Mesenchymal stem cell (in vitro differentiated cells and primary cell): ENCODE results near the gene FBRSL1.

ENCODE experiments used
- DNase-seq: peaks from one replicate; pipeline ENCODE4 v3.0.0-alpha.2; 2013
- H2AFZ ChIP-seq: one replicate; pipeline ENCODE4 v1.6.1; 2013; ENCODE audit warnings: low read depth, mild to moderate bottlenecking, control low read depth, inconsistent platforms, low read length, moderate library complexity
- H2AK5ac ChIP-seq: 2 replicates; pipeline ENCODE4 v1.6.1; 2013; ENCODE audit warnings: low read length, moderate library complexity, mild to moderate bottlenecking, inconsistent platforms; ENCODE audit not compliant: severe bottlenecking
- H2BK120ac ChIP-seq: one replicate; pipeline ENCODE4 v1.6.1; 2013; ENCODE audit warnings: low read depth, mild to moderate bottlenecking, inconsistent platforms, low read length, moderate library complexity
- H2BK12ac ChIP-seq, 2 experiments: one replicate each; pipeline ENCODE4 v1.6.1; 2013; ENCODE audit warnings: inconsistent platforms in 2 of 2, low read length in 2 of 2, mild to moderate bottlenecking in 2 of 2, moderate library complexity in 2 of 2, control low read depth in 1 of 2
- H2BK15ac ChIP-seq: one replicate; pipeline ENCODE4 v1.6.1; 2013; ENCODE audit warnings: mild to moderate bottlenecking, low read depth, inconsistent platforms; ENCODE audit not compliant: poor library complexity, severe bottlenecking
- H2BK5ac ChIP-seq: 2 replicates; pipeline ENCODE4 v1.6.1; 2013; ENCODE audit warnings: low read depth, mild to moderate bottlenecking, low read length, control low read depth, inconsistent platforms; ENCODE audit not compliant: poor library complexity, severe bottlenecking
- H3K14ac ChIP-seq, 2 experiments: one replicate each; pipeline ENCODE4 v1.6.1; 2013; ENCODE audit warnings: inconsistent platforms in 2 of 2, low read length in 2 of 2, control low read depth in 1 of 2, mild to moderate bottlenecking in 1 of 2, moderate library complexity in 1 of 2
- H3K18ac ChIP-seq, 2 experiments: one replicate each; pipeline ENCODE4 v1.6.1; 2013; ENCODE audit warnings: inconsistent platforms in 2 of 2, low read length in 2 of 2, control low read depth in 1 of 2, low read depth in 1 of 2, mild to moderate bottlenecking in 1 of 2
- H3K23ac ChIP-seq, 2 experiments: one replicate each; pipeline ENCODE4 v1.6.1; 2013; ENCODE audit warnings: inconsistent platforms in 2 of 2, low read length in 2 of 2, mild to moderate bottlenecking in 2 of 2, moderate library complexity in 2 of 2, control low read depth in 1 of 2
- H3K27ac ChIP-seq: 2 replicates; pipeline ENCODE4 v1.5.1; 2013; ENCODE audit warnings: mild to moderate bottlenecking, moderate library complexity, low read length, control low read depth, inconsistent platforms; ENCODE audit not compliant: poor library complexity, severe bottlenecking
- H3K27me3 ChIP-seq, 2 experiments: 2 replicates each; pipeline versions ENCODE4 v1.6.1 to v1.7.0; 2013; ENCODE audit warnings: low read length in 2 of 2, mild to moderate bottlenecking in 2 of 2, moderate library complexity in 2 of 2, control low read depth in 1 of 2, inconsistent platforms in 1 of 2; ENCODE audit not compliant: control insufficient read depth in 1 of 2, insufficient read depth in 1 of 2
- H3K36me3 ChIP-seq, 2 experiments: 2 replicates each; pipeline versions ENCODE4 v1.6.1 to v1.7.0; 2013; ENCODE audit warnings: low read length in 2 of 2, control low read depth in 1 of 2, inconsistent platforms in 1 of 2, low read depth in 1 of 2, mild to moderate bottlenecking in 1 of 2; ENCODE audit not compliant: insufficient read depth in 2 of 2, control insufficient read depth in 1 of 2
- H3K4ac ChIP-seq, 2 experiments: one replicate each; pipeline ENCODE4 v1.6.1; 2013; ENCODE audit warnings: inconsistent platforms in 2 of 2, low read length in 2 of 2, mild to moderate bottlenecking in 2 of 2, moderate library complexity in 2 of 2, control low read depth in 1 of 2, low read depth in 1 of 2
- H3K4me1 ChIP-seq: 2 replicates; pipeline ENCODE4 v1.6.1; 2013; ENCODE audit warnings: low read depth, low read length, control low read depth; ENCODE audit not compliant: control insufficient read depth, insufficient read depth
- H3K4me2 ChIP-seq: 2 replicates; pipeline ENCODE4 v1.6.1; 2013; ENCODE audit warnings: low read length, mild to moderate bottlenecking, inconsistent platforms; ENCODE audit not compliant: poor library complexity, severe bottlenecking
- H3K4me3 ChIP-seq, 2 experiments: 2 replicates each; pipeline versions ENCODE4 v1.5.1 to v1.7.0; 2013; ENCODE audit warnings: low read length in 2 of 2, mild to moderate bottlenecking in 2 of 2, control low read depth in 1 of 2, low read depth in 1 of 2; ENCODE audit not compliant: insufficient read depth in 1 of 2
- H3K79me1 ChIP-seq: replicated peaks from 2 replicates; pipeline ENCODE4 v1.6.1; 2013; ENCODE audit warnings: mild to moderate bottlenecking, control low read depth, low read length, inconsistent platforms; ENCODE audit not compliant: poor library complexity, severe bottlenecking
- H3K9ac ChIP-seq: 2 replicates; pipeline ENCODE4 v1.7.0; 2013; ENCODE audit warnings: mild to moderate bottlenecking, low read length, moderate library complexity
- H3K9me3 ChIP-seq: 2 replicates; pipeline ENCODE4 v1.7.0; 2013; ENCODE audit warnings: mild to moderate bottlenecking, low read length; ENCODE audit not compliant: control insufficient read depth
- H4K8ac ChIP-seq: one replicate; pipeline ENCODE4 v1.6.1; 2013; ENCODE audit warnings: inconsistent platforms, mild to moderate bottlenecking, low read length, moderate library complexity
- H4K91ac ChIP-seq: one replicate; pipeline ENCODE4 v1.6.1; 2013; ENCODE audit warnings: mild to moderate bottlenecking, low read length, inconsistent platforms
- WGBS: methylation state at CpG from one replicate; pipeline ENCODE4 v1.1.7; 2013; ENCODE audit warnings: mixed read lengths; 5-methylcytosine and 5-hydroxymethylcytosine counted together

FBRSL1 gene

DNA sequence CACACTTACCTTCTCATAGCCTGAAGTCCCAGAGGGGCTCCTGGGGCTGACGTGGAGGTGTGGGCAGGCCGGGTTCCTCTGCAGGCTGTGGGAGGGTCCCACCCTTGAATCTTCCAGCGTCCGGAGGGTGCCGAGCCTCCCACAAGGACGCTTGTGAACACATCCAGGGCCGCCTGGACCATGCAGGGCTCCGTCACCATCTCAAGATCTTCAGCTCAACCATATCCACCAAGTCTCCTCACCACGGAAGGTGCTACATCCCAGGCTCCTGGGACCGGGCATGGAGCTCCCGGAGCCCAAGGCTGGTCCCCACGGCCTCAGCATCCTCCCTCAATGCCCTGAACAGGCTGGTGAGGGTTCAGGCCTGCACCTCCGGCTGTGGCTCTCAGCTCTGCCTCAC lies 10.7 kb upstream of the FBRSL1 start:
- Histone ChIP-seq H3K4me1 (no peaks in the 10 kb centered on the region), H3K9ac (no peak overlapping the region), H3K4me2 (no peak overlapping the region), H3K27me3 (peaks cover 28 to 41% of the 10 kb centered on the region in 2 experiments), H3K23ac (no peak overlapping the region), H3K79me1 (no peaks in the 10 kb centered on the region), H4K8ac (no peak overlapping the region), H3K14ac (no peak overlapping the region), H3K9me3 (no peaks in the 10 kb centered on the region), H2BK120ac (no peak overlapping the region), H3K27ac (no peak overlapping the region), H3K4ac (no peak overlapping the region), H3K18ac (no peak overlapping the region), H2BK15ac (no peak overlapping the region), H3K36me3 (no peaks in the 10 kb centered on the region), H2BK5ac (no peak overlapping the region), H2AK5ac (no peak overlapping the region), H4K91ac (no peak overlapping the region), H2BK12ac (no peak overlapping the region), H3K4me3 (no peak overlapping the region), H2AFZ (no peak overlapping the region)
- 79% methylated on average over 13 of the region's 13 CpGs for WGBS
- DNase-seq, result no peak

DNA sequence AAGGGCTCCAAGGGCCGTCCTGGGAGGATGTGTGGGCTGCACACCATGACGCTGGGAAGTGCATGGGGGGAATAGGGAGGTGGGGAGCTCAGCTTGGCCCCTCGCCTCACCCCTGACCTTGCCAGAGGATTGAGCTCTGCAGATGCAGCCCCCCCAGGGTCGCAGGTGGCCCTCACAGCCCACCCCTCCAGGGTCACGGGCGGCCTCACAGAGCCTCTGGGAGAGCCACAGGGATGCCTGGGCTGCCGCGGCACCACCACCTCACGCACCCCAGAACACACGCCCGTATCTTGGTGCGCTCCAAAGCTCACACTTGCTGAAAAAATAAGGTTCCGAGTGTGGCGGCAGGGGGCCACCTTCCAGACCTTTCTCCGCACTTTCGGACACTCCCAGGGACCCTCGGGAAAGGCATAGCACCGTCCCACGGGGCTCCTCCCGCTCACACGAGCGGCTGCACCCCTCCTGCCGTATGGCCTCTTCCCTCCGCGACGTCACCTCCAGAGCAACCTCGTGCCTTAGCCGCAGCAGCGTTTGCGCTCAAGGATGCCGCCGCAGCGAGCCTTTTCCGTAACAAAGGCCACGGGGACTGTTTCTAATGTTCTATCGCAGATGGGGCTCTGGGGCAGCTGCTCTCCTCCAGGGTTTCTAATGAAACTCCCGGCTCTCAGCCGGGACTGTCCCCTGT lies 9.9 kb upstream of the FBRSL1 start:
- H3K4ac ChIP-seq, result no peak overlapping the region
- 90% methylated on average over 38 of the region's 38 CpGs for WGBS
- H3K9ac ChIP-seq, result no peak overlapping the region

DNA sequence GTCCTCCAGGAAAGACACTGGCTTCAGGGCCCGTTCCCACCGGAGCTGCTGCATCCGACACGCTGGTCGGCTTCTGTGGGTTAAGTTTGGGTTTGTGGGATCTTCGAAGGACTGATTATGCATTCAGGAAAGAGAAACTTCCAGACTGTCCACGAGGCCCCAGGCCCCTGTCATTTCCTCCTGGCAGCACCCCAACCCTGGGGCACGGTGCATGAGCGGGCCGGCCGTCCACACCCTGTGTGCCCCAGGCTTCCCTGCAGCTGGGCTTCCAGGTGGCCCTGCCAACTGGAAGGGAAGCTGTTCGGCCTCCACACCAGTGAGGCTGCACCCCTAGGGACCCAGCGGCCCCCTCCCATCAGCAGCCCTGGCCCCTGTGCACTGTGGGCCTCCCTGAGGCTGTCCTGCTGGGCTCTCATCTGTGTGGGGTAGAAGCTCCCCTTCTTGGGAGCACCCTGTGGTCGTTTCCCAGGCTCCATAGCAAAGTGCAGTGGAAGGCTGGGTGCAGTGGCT lies 9.3 kb upstream of the FBRSL1 start:
- Histone ChIP-seq H3K79me1 (no peaks in the 10 kb centered on the region), H3K36me3 (no peaks in the 10 kb centered on the region), H3K23ac (no peak overlapping the region), H3K14ac (no peak overlapping the region), H3K4me3 (no peak overlapping the region), H2BK5ac (no peak overlapping the region), H3K18ac (no peak overlapping the region), H2AFZ (no peak overlapping the region), H3K4ac (no peak overlapping the region), H4K8ac (no peak overlapping the region), H3K4me1 (peaks cover 5% of the 10 kb centered on the region), H3K9me3 (no peaks in the 10 kb centered on the region), H2BK15ac (no peak overlapping the region), H2BK120ac (no peak overlapping the region), H3K9ac (no peak overlapping the region), H3K4me2 (no peak overlapping the region), H2BK12ac (no peak overlapping the region), H2AK5ac (no peak overlapping the region), H3K27me3 (peaks cover 34 to 54% of the 10 kb centered on the region in 2 experiments), H3K27ac (no peak overlapping the region), H4K91ac (no peak overlapping the region)
- 81% methylated on average over 14 of the region's 14 CpGs for WGBS
- no peak for DNase-seq

More for the DNA sequence above, 9.9 kb upstream of the FBRSL1 start:
- Histone ChIP-seq H3K27ac (no peak overlapping the region), H4K91ac (no peak overlapping the region), H3K27me3 (peaks cover 29 to 48% of the 10 kb centered on the region in 2 experiments), H4K8ac (no peak overlapping the region), H3K36me3 (no peaks in the 10 kb centered on the region), H3K9me3 (no peaks in the 10 kb centered on the region), H2BK5ac (no peak overlapping the region), H2BK120ac (no peak overlapping the region), H3K4me1 (peaks cover 4% of the 10 kb centered on the region), H3K23ac (no peak overlapping the region), H3K18ac (no peak overlapping the region), H3K4me2 (no peak overlapping the region), H3K4me3 (no peak overlapping the region), H3K14ac (no peak overlapping the region), H2AK5ac (no peak overlapping the region), H3K79me1 (no peaks in the 10 kb centered on the region), H2AFZ (no peak overlapping the region), H2BK12ac (no peak overlapping the region), H2BK15ac (no peak overlapping the region)
- DNase-seq, result no peak

DNA sequence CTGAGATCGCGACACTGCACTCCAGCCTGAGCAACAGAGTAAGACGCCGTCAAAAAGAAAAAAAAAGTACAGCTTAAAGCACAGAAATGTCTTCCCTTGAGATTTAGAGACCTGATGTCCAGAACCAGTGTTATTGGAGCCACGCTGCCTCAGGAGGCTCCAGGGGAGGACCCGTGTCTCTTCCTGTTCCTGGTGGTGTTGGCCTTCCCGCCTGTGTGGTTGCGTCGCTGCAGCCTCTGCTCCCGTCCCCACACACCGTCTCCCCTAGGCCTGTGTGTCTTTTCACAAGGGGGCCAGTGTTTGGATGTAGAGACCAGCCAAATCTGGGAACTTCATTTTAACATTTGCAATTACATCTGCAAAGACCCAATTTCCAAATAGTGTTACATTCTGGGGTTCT lies 8.6 kb upstream of the FBRSL1 start:
- Histone ChIP-seq H2BK120ac (no peak overlapping the region), H3K27me3 (peaks cover 40 to 55% of the 10 kb centered on the region in 2 experiments), H3K4me2 (no peak overlapping the region), H3K9ac (no peak overlapping the region), H2AK5ac (no peak overlapping the region), H3K18ac (no peak overlapping the region), H3K27ac (no peak overlapping the region), H3K4me3 (no peak overlapping the region), H3K9me3 (no peaks in the 10 kb centered on the region), H3K79me1 (no peaks in the 10 kb centered on the region), H3K4ac (no peak overlapping the region), H4K91ac (no peak overlapping the region), H3K4me1 (peaks cover 5% of the 10 kb centered on the region), H4K8ac (no peak overlapping the region), H2BK12ac (no peak overlapping the region), H3K14ac (no peak overlapping the region), H3K36me3 (no peaks in the 10 kb centered on the region), H2BK5ac (no peak overlapping the region), H3K23ac (no peak overlapping the region), H2BK15ac (no peak overlapping the region), H2AFZ (no peak overlapping the region)
- WGBS, result 81% methylated on average over 10 of the region's 11 CpGs
- DNase-seq, result no peak
